NCI-H1417 (cell line): Measurements from ENCODE around the gene DIP2C.
"Not testable (repeated sequence)": the region's sequence is repeated elsewhere in the genome, so short reads cannot be mapped to it uniquely, and the experiment has no call there.

Experiments
- DNase-seq, 3 experiments: peaks; one replicate each; lab custom pipeline; 2025; lab: John Stamatoyannopoulos, UW

The DIP2C gene

DNA sequence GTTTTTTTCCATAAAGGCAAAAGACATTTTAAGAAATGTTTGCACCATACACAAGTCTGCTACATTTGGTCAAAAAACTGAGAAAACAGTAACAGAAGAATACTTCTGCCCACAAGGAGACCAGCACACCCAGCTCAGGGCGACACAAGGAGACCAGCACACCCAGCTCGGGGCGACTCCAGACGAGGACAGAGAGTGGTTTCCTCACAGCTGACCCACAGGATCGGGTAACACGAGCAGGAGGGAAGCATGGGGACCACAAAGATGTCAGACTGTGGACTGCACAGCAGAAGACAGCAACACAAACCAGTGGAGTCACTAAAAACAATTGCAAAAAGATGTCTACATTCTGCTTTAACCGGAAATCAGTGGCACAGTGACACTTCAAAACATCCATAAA is 237.6 kb downstream of the DIP2C start:
- DNase-seq: no peak

DNA sequence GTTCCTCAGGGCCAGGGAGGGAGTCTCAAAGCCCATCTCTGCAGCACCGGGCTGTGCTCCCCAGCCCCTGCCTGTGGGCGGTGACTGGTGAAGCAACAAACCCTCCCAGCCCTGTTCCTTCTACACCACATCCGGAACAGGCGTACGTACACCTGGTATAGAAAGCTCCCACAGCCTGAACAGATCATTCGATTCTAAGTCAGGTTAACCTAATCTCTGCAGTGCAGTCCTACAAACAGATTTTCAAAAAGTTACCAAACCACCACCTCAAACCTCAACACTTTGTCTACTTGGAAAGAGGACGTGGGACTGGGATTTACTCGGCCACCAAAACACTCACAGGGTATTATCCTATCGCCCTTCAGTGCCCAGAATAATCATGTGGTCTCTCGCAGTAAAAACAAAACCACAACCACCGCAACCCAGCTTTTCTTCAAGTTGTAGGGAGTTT is 238.4 kb downstream of the DIP2C start:
- no peak for DNase-seq

DNA sequence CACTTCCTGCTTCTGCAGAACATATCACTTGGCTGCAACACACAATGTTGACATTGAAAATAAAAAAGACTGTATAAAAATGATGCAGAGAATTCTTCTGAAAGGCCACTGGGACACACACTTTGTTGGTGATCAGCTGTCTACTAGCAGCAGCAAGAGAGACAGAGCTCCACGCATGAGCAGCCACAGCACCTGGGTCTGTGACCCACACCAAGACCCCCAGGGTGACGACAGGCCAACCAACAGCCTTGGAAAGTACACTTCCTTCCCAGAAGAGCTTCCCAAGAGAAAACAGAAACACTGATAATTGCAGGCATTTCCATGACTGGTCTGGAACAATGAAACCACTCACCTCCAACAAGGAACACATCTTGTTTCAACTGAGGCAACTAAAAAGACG is 239.0 kb downstream of the DIP2C start:
- no peak for DNase-seq

DNA sequence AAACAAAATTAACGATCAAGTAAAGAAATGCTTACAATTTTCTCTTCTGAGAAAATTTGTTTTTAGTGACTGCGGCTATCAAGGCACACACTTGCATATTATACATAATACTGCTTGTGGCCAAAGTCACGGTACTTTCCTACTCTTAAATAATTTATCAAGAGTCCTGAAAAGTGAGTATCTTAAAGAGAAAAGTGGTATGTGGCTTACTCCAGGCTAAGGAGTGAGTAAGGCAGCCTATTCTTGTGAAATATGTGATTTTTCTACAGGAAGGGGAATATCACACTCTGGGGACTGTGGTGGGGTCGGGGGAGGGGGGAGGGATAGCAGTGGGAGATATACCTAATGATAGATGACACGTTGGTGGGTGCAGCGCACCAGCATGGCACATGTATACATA is 240.1 kb downstream of the DIP2C start:
- DNase-seq: not testable (repeated sequence)

DNA sequence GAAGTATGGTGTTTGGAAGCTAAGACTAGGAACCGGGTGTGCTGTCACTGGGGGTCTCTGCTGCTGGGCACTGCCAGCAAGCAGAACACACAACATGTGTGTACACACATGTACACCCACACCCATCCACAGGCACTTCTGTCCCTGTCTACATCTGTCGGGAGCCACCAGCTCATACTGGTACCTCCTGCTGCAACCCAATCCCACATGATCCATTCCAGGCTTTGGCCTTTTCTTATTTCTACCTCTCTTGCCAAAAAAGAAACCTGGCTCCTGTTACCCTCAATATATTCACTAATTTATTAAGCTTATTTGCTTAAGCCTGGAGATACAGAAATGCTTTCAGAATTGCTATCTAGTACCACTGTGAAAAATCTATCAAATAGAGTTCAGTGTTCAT is 246.0 kb downstream of the DIP2C start:
- no peak for DNase-seq

DNA sequence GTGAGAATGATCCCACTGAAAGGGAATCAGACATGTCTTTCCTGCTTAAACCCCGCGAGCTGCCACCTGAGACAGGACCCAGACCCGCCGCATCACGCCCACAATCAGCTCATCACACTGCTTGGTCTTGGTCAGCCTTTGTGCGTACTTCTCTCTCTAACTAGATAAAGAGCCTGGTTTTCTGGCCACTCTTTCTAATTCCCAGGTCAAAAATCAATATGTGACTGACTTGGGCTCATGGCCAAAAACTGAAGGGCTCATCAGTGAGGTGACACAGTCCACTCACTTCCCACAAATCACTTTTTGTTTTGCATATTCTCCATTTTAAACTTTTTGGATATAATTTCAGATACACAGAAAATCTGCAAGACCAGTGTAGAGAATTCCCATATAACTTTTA is 247.3 kb downstream of the DIP2C start:
- DNase-seq: no peak

DNA sequence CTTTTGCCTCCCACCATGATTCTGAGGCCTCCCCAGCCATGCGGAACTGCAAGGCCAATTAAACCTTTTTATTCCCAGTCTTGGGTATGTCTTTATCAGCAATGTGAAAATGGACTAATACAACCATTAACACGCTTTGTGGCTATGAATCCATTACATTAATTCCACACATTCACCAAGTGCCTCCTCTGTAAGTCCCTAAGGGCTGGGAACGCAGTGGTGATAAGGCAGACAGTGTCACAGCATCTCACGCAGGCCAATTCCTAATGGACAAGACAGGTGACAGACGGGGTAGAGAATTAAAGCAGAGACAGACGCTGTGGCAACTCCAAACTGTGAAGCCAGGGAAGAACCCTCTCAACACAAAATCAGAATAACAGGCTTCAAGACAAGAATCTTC is 247.8 kb downstream of the DIP2C start:
- peak in 1 of 3 experiments; percentile 15 for DNase-seq

DNA sequence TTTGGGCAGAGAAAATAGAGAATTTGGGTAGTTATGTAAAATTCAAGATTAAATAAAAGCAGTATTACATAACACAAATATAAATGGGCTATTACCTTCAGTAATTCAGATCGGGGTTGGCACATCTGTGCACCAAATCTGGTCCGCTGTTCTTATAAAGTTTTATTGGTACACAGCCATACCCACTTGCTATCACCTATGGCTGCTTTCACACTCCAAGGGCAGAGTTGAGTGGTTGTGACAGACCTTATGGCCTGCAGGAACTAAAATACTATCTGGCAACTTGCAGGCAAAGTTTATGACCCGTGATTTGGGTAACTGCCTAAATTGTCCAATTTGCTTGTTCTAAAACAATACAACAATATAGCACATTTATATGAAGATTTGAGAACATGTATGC is 249.3 kb downstream of the DIP2C start:
- DNase-seq: no peak

DNA sequence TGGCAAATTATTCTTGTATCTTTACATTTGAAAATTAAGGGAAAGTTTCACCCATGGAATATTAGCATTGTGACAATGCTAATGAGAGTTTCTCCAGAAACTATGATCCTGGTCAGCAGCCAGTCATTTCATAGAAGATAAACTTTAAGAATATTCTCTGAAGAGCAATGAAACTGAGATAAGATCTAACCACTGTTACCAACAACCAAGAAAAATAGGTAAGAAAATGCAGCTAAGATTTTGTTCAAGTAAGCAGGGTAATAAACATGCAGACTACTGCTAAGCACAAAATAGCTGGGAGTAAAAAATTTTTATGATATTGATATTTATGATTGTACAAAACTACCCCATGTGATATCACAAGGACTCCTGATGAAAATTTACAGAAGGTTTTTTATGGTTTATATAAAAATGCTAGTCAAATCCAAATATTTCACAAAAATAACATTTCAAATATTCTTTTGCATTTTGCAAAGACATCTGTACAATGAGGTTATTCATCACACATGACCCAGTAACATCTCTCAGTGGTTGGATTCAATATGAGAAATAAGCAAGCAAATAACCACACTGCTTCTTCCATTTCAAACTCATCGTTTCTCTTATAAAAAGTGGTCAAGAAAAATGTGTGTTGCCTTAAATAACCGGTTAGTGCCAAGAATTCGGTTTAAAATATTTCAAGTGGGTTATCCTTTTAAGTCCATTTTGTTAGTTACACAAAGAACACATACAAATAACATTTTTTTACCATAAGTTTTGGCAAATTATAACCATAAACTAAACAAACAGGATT is 251.6 kb downstream of the DIP2C start:
- DNase-seq: no peak

DNA sequence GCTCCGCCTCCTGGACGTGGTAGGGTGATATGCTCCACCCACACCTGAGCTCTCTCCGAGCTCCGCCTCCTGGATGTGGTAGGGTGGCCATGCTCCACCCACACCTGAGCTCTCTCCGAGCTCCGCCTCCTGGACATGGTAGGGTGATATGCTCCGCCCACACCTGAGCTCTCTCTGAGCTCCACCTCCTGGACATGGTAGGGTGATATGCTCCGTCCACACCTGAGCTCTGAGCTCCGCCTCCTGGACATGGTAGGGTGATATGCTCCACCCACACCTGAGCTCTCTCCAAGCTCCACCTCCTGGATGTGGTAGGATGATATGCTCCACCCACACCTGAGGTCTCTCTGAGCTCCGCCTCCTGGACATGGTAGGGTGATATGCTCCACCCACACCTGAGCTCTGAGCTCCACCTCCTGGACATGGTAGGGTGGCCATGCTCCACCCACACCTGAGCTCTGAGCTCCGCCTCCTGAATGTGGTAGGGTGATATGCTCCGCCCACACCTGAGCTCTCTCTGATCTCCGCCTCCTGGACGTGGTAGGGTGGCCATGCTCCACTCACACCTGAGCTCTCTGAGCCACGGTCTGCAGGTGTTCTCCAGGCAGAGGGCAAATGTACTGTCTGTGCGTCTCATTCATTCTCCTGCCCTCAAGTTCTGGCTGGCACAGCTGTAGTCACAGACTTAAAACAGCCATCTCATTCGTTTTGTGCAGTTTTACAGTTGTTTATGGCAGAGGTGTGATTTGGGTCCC is 252.4 kb downstream of the DIP2C start:
- no peak for DNase-seq

DNA sequence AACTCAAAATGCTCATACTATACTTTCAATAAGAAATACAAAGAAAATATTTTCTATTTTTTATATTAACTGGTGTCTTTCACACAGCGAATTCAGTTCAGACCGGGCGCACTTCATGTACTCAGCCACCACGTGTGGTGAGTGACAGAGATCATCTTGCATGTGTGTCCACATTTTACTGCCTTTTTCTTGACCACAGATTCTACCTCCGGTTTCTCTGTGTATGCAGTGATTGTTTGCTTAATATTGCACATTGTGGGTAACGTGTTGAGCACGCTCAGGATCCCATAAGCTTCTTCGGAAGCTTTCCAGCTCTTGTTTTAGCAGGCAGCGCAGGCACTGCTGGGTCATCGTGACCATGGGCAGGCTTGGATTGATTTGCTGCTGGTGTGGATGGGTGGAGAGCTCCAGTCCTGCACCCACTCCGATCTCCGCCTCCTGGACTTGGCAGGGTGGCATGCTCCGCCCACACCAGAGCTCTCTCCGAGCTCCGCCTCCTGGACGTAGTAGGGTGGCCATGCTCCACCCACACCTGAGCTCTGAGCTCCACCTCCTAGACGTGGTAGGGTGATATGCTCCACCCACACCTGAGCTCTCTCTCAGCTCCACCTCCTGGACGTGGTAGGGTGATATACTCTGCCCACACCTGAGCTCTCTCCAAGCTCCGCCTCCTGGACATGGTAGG is 253.3 kb downstream of the DIP2C start:
- DNase-seq: no peak

DNA sequence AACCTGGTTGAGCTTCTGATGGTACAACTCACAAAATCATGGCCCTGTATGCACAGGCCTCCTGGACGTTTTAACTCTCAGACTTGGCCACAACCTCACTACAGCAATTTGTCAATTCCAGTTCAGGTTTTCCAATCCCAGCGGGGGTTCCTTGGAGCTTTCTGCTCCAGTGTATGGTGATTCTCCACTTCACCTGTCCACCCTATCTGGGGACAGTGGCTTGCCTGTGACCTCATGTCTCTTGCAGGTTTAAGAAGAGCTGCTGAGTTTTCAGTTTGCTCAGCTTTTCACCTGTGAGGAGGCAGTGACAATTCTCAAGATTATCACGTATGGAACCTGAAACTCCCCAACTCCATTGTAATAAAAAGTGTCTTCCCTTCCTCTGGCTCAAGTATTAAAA is 254.1 kb downstream of the DIP2C start:
- DNase-seq: no peak

DNA sequence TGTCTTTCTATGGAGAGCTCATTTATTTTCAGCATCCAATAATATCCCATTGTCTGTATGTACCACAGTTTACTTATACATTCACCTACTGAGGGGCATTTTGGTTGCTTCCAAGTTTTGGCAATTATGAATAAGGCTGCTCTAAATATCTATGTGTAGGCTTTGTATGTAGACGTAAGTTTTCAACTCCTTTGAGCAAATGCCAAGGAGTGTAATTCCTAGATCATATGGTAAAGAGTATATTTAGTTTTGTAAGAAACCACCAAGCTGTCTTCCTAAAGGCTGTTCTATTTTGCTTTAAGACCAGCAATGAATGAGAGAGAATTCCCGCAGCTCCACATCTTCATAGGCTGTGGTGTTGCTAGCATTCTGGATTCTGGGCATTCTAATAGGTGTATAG is 259.8 kb downstream of the DIP2C start:
- DNase-seq: no peak

DNA sequence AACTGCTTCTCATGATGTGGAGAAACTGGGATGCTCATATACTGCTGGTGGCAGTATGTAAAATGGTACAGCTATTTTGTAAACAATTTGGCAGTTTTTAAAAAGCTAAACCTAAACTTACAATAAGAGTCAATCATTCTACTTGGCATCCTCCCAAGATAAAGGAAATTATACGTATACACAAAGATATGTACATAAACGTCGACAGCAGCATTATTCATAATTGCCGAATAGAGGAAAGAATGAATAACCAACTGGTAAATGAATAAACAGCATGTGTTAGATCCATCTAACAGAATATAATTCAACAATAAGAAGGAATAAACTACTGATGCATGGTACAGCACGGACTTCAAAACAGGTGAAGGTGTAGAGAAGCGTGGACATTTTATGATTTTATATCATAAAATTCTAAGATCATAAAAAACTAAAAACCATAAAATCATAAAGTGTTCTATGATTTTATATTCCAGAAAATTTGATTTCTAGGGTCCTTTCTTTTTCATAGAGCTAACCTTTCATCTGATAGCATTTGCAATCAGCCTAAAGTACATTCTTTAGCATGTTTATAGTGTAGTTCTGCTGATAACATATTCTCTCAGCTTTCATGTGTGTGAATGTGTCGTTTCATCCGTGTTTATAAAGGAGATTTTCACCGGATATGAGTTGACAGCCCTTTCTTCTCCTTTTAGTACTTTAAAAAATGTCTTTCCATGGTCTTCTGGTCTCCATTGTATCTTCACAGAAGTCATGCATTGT is 261.5 kb downstream of the DIP2C start:
- DNase-seq: peak in 2 of 3 experiments; percentile 1 to 56

DNA sequence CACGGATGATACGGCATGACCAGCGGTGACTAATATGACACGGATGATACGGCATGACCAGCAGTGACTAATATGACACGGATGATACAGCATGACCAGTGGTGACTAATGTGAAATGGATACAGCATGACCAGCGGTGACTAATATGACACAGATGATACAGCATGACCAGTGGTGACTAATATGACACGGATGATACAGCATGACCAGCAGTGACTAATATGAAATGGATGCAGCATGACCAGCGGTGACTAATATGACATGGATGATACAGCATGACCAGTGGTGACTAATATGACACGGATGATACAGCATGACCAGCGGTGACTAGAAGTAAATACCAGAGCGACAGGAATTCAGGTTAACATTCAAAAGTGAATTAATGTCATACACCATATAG is 264.1 kb downstream of the DIP2C start:
- DNase-seq: not testable (repeated sequence)

DNA sequence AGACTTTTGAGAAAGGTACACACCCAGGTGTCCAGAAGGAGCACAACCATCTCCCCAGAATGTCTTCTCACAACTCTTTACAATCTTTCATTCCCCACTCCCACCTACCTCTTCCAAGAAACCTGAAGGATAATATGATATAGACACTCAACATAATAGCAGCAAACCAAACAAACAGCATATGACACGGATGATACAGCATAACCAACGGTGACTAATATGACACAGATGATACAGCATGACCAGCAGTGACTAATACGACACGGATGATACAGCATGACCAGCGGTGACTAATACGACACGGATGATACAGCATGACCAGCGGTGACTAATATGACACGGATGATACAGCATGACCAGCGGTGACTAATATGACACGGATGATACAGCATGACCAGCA is 264.7 kb downstream of the DIP2C start:
- not testable (repeated sequence) for DNase-seq

DNA sequence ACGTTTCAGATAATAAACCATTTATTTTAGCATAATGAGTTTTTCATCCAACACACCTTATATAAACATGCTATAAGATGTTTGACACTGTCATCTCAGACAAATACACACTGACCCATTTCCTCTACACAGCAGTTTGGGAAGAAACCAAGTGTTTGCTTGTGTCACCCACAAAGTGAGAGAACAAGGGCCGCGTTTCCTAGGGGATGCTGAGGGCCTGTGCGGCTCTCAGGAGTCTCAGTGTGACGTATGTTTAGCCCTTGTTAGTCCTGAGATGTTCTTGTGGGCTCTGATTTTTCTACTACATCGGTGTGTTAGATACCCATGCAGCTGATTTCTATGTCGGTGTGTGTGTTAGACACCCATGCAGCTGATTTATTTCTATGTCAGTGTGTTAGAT is 266.3 kb downstream of the DIP2C start:
- peak in 1 of 3 experiments; percentile 24 for DNase-seq

DNA sequence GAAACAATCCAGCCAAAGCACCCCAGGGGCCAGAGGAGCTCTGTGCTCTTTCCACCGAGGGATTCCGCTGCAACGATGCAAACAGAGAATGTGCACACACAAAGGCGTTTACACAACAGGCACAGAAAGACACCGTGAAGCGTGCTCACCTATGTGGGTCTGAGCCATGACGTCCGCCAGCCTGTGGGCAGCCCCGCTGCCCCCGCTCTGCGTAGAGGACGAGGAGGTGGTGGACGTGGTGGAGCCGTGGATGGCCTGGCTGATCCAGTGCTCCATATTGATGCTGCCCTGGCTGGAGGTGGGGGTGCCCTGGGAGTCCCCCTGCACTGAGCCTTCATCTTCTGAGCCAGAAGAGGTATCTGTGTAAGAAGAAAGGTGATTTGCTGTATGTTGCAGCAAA is 266.8 kb downstream of the DIP2C start:
- no peak for DNase-seq

DNA sequence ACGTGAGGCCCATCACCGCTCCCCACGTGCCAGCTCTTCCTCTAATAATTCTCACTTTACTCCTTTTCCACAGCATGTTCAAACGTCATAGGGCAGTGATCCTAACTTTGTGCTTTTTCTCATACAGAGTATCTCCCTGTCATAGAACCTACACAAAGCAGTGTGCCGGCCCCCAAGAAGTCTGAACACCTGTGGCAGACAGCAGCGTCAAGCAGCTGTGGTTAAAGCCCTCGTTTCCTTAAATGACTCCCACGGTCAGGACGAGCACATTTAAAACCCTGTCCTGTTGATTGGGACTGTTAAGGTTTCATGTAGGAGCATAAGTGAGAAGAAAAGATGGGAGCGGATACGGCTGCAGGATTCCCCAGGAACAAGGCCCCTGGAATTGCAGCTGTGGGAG is 267.2 kb downstream of the DIP2C start:
- DNase-seq: no peak

DNA sequence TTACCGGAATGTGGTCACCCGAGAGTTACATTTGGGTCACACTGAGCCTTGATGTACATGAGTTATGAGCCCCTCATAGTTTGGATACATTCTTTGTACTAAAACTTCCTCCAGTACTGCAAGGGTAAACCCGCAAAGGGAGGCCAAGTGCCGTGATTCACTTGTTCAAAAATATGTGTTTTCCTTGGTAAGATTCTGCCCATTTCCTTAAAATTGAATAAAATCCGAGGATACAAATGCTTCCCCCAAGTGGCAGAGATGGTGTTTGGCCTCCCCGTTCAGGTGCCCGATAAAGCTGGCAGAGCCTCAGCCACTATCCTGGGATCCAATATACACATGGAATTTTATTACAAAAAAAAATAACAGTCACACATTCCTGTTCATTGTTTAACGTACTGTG is 268.3 kb downstream of the DIP2C start:
- DNase-seq: no peak

DNA sequence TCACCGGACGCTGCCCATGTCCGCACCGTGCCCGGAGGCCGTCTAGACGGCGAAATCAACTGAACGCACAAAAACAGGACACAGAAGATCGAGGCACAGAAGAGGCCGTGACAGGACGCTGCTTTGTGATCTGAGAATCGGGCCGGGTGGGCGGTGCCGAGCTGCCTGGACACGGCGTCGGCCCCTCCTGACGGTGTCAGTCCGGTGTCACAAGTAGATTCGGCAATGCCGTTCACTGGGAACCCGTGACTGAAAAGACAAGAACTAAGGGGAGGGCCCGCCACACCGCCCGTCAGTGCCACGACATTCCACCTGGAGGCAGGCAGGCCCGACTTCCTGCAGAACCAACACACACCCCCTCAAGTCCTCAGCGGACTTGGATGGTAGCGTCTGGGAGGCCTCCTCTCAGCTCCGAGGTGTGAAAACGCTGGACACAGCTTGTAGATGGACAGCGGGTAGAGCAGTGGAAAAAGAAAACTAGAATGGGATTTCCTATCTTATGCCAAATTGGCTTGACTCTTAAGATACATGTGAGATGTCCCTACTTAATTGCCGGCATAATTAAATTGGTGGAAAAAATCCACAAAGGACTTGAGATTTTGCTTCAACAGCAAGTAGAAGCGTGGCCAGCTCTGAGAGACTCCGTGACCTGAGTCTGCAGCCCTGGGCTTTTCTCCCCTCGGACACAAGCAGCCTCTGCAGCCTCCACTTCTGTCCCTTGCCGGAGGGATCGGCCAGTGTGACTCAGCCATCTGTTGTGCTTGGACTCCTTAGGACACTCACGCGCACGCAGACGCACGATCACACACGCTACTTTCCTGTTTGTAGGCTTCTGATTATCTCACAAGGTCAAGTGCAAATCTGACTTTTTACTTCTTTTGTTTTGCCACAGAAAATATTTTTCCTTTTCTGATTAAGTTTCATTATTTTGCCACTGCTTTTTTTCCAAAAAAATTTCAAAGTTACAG is 269.0 kb downstream of the DIP2C start:
- no peak for DNase-seq
